GM23338 (cell line): ENCODE data around the gene ULK4. TPM values are rescaled to one million over a fixed set of nuclear protein-coding genes. Genes with fewer than 3 reads are reported as not detected.

ENCODE experiments used
- ATAC-seq: fragments of 200-7000 bp; cut with Tn5 transposase; 3 replicates; pipeline ENCODE4 v1.9.1; 2020
- DNase-seq: peaks from one replicate; pipeline ENCODE4 v3.0.0-alpha.2; 2015; ENCODE audit warnings: low spot score
- H2AFZ ChIP-seq: fragments of 200-600 bp; sonication (generic); 2 replicates; pipeline ENCODE4 v1.8.0; 2016; ENCODE audit warnings: antibody characterized with exemption, mild to moderate bottlenecking, moderate library complexity
- H3F3A ChIP-seq: fragments of 200-600 bp; sonication (generic); replicated peaks from 2 replicates; pipeline ENCODE4 v1.8.0; 2017; ENCODE audit warnings: antibody characterized with exemption, mixed run types, low read depth
- H3K27ac ChIP-seq: fragments of 200-600 bp; sonication (generic); 2 replicates; pipeline ENCODE4 v1.6.1; 2016; ENCODE audit warnings: low read depth
- H3K27me3 ChIP-seq: fragments of 200-600 bp; sonication (generic); 2 replicates; pipeline ENCODE4 v1.8.0; 2016; ENCODE audit warnings: mild to moderate bottlenecking, mixed run types, moderate library complexity; ENCODE audit not compliant: insufficient read depth
- H3K36me3 ChIP-seq: fragments of 200-600 bp; sonication (generic); 2 replicates; pipeline ENCODE4 v1.8.0; 2016; ENCODE audit warnings: mild to moderate bottlenecking; ENCODE audit not compliant: insufficient read depth
- H3K4me1 ChIP-seq: fragments of 200-600 bp; sonication (generic); 2 replicates; pipeline ENCODE4 v1.8.0; 2016; ENCODE audit warnings: mild to moderate bottlenecking, moderate library complexity; ENCODE audit not compliant: insufficient read depth
- H3K4me2 ChIP-seq: fragments of 200-600 bp; sonication (generic); 2 replicates; pipeline ENCODE4 v1.7.1; 2017; ENCODE audit warnings: mixed run types
- H3K4me3 ChIP-seq: fragments of 200-600 bp; sonication (generic); 2 replicates; pipeline ENCODE4 v1.6.1; 2016; ENCODE audit warnings: mixed run types
- H3K79me2 ChIP-seq: fragments of 200-600 bp; sonication (generic); replicated peaks from 2 replicates; pipeline ENCODE4 v1.8.0; 2017; ENCODE audit warnings: mild to moderate bottlenecking; ENCODE audit not compliant: insufficient read depth
- H3K9me2 ChIP-seq: fragments of 200-600 bp; sonication (generic); 2 replicates; pipeline ENCODE4 v1.8.0; 2017; ENCODE audit not compliant: insufficient read depth
- H4K20me1 ChIP-seq: fragments of 200-600 bp; sonication (generic); replicated peaks from 2 replicates; pipeline ENCODE4 v1.8.0; 2017; ENCODE audit warnings: mild to moderate bottlenecking; ENCODE audit not compliant: insufficient read depth
- H3K27ac Mint-ChIP-seq: 2 replicates; pipeline ENCODE4 v1.8.0; 2020; ENCODE audit warnings: inconsistent platforms, mild to moderate bottlenecking, moderate library complexity, mixed read lengths
- H3K27me3 Mint-ChIP-seq: 3 replicates; pipeline ENCODE4 v1.8.0; 2022; ENCODE audit warnings: low read depth, mild to moderate bottlenecking, moderate library complexity, mixed read lengths, inconsistent platforms; ENCODE audit not compliant: insufficient read depth, poor library complexity
- H3K36me3 Mint-ChIP-seq: 3 replicates; pipeline ENCODE4 v1.8.0; 2021; ENCODE audit warnings: low read depth, mild to moderate bottlenecking, inconsistent platforms, moderate library complexity, mixed read lengths
- H3K4me1 Mint-ChIP-seq: 3 replicates; pipeline ENCODE4 v1.8.0; 2020; ENCODE audit warnings: mild to moderate bottlenecking, inconsistent platforms, mixed read lengths
- H3K4me3 Mint-ChIP-seq: 3 replicates; pipeline ENCODE4 v1.8.0; 2021; ENCODE audit warnings: moderate library complexity, mild to moderate bottlenecking, inconsistent platforms, mixed read lengths
- H3K9me3 Mint-ChIP-seq: 3 replicates; pipeline ENCODE4 v1.8.0; 2020; ENCODE audit warnings: moderate library complexity, mild to moderate bottlenecking, inconsistent platforms, mixed read lengths
- EZH2 ChIP-seq: fragments of 200-600 bp; sonication (generic); IDR thresholded peaks from one replicate; pipeline ENCODE4 v1.8.0; 2017; ENCODE audit warnings: antibody characterized with exemption, mild to moderate bottlenecking, low read depth; ENCODE audit not compliant: unreplicated experiment
- JUNB ChIP-seq: IDR thresholded peaks from one replicate; pipeline ENCODE4 v1.6.1; 2016; ENCODE audit warnings: antibody characterized with exemption; ENCODE audit not compliant: unreplicated experiment
- NANOG ChIP-seq: IDR thresholded peaks from 2 replicates; pipeline ENCODE4 v1.6.1; 2016; ENCODE audit warnings: antibody characterized with exemption, borderline replicate concordance
- POLR2AphosphoS5 ChIP-seq: IDR thresholded peaks from 2 replicates; pipeline ENCODE4 v1.6.1; 2016; ENCODE audit warnings: antibody characterized with exemption, low read depth
- STAT1 ChIP-seq: IDR thresholded peaks from one replicate; pipeline ENCODE4 v1.6.1; 2016; ENCODE audit warnings: antibody characterized with exemption; ENCODE audit not compliant: unreplicated experiment
- ZNF114 ChIP-seq: fragments of 250-450 bp; sonication (Bioruptor Pico); IDR thresholded peaks from 2 replicates; pipeline ENCODE4 v1.5.0; 2020; ENCODE audit warnings: mild to moderate bottlenecking, moderate library complexity
- ZNF331 ChIP-seq: fragments of 250-450 bp; sonication (Bioruptor Pico); IDR thresholded peaks from 2 replicates; pipeline ENCODE4 v1.5.0; 2020; ENCODE audit warnings: low read depth, mild to moderate bottlenecking, moderate library complexity
- ZNF462 ChIP-seq: fragments of 250-450 bp; sonication (Bioruptor Pico); IDR thresholded peaks from 2 replicates; pipeline ENCODE4 v1.5.0; 2020; ENCODE audit warnings: mild to moderate bottlenecking, moderate library complexity
- polyA plus RNA-seq: library from polyadenylated mRNA; unstranded; fragments of >200 nt; fragmentation: Nextera tagmentation; extraction: Ambion mirVana; gene quantifications from 2 replicates; pipeline ENCODE4 v1.2.1, GENCODE V29; 2016
- total RNA-seq: library from RNA; depleted of rRNA; stranded (reverse); fragments of >200 nt; shearing (Covaris generic); gene quantifications from 2 replicates; pipeline ENCODE4 v1.2.3, GENCODE V29; 2014

ULK4 gene
- total and polyA plus RNA-seq, 2 experiments from 2014 or later = 20.8 to 41.4 TPM

- H3K9me2 ChIP-seq = peaks cover 9% of the 10 kb centered on the region; the same call in 1 of the 2 replicates
- no peak overlapping the region for H2AFZ ChIP-seq
- ATAC-seq (no peak), DNase-seq (no peak)
- H3K36me3 ChIP-seq = no peaks in the 10 kb centered on the region
- Mint-ChIP-seq H3K4me1 (peaks cover 16% of the 10 kb centered on the region), H3K36me3 (no peaks in the 10 kb centered on the region), H3K27ac (no peak overlapping the region), H3K9me3 (no peaks in the 10 kb centered on the region), H3K4me3 (no peak overlapping the region), H3K27me3 (no peaks in the 10 kb centered on the region)
- no peaks in the 10 kb centered on the region for H3K27me3 ChIP-seq
- no peaks in the 10 kb centered on the region for H4K20me1 ChIP-seq
- H3K4me2 ChIP-seq = no peak overlapping the region
- no peak overlapping the region for H3K27ac ChIP-seq
- no peak for TF ChIP-seq STAT1
- TF ChIP-seq ZNF114 (CRISPR knock-in tag) = no peak
- no peaks in the 10 kb centered on the region for H3K79me2 ChIP-seq
- H3K4me1 ChIP-seq = no peaks in the 10 kb centered on the region
- no peak overlapping the region for H3K4me3 ChIP-seq
- H3F3A ChIP-seq = no peaks in the 10 kb centered on the region
Observed at GRCh38 chr3:41338276-41338675, 623.6 kb downstream of the ULK4 start.

GRCh38 chr3:41334426-41334825, 627.5 kb downstream of the ULK4 start:
- Histone ChIP-seq H3K27ac (no peak overlapping the region), H3K4me3 (no peak overlapping the region), H3K79me2 (no peaks in the 10 kb centered on the region), H3K9me2 (peaks cover 9% of the 10 kb centered on the region), H3K4me1 (peaks cover 16% of the 10 kb centered on the region), H4K20me1 (no peaks in the 10 kb centered on the region), H2AFZ (no peak overlapping the region), H3K27me3 (no peaks in the 10 kb centered on the region), H3K4me2 (no peak overlapping the region), H3F3A (no peaks in the 10 kb centered on the region), H3K36me3 (no peaks in the 10 kb centered on the region)
- DNase-seq = peak; percentile 35
- ATAC-seq = peak; percentile 76
- Mint-ChIP-seq H3K36me3 (no peaks in the 10 kb centered on the region), H3K27me3 (no peaks in the 10 kb centered on the region), H3K4me3 (no peak overlapping the region), H3K9me3 (no peaks in the 10 kb centered on the region), H3K4me1 (peaks cover 29% of the 10 kb centered on the region), H3K27ac (no peak overlapping the region)
- TF ChIP-seq JUNB (no peak), POLR2AphosphoS5 (no peak), NANOG (no peak), STAT1 (no peak)

GRCh38 chr3:41331041-41331440, 630.9 kb downstream of the ULK4 start:
- DNase-seq (no peak), ATAC-seq (no peak)
- Histone ChIP-seq H3K4me2 (no peak overlapping the region; the same call in 1 of the 2 replicates), H2AFZ (no peak overlapping the region), H3K9me2 (peaks cover 2% of the 10 kb centered on the region), H3K27ac (no peak overlapping the region), H4K20me1 (no peaks in the 10 kb centered on the region), H3K36me3 (no peaks in the 10 kb centered on the region), H3K27me3 (no peaks in the 10 kb centered on the region), H3K79me2 (no peaks in the 10 kb centered on the region), H3K4me1 (peaks cover 16% of the 10 kb centered on the region), H3F3A (no peaks in the 10 kb centered on the region), H3K4me3 (no peak overlapping the region)
- H3K4me3 Mint-ChIP-seq = no peak overlapping the region
- H3K27me3 Mint-ChIP-seq = no peaks in the 10 kb centered on the region
- H3K36me3 Mint-ChIP-seq = no peaks in the 10 kb centered on the region
- no peaks in the 10 kb centered on the region for H3K9me3 Mint-ChIP-seq
- no peak overlapping the region for H3K27ac Mint-ChIP-seq
- peaks cover 45% of the 10 kb centered on the region for H3K4me1 Mint-ChIP-seq
- TF ChIP-seq ZNF462 (no peak), EZH2 (no peak), STAT1 (no peak), ZNF114 (CRISPR knock-in tag) (no peak), ZNF331 (CRISPR knock-in tag) (no peak), NANOG (no peak)
